ENCODE measurements around the gene EFHC1.

The EFHC1 gene

DNA sequence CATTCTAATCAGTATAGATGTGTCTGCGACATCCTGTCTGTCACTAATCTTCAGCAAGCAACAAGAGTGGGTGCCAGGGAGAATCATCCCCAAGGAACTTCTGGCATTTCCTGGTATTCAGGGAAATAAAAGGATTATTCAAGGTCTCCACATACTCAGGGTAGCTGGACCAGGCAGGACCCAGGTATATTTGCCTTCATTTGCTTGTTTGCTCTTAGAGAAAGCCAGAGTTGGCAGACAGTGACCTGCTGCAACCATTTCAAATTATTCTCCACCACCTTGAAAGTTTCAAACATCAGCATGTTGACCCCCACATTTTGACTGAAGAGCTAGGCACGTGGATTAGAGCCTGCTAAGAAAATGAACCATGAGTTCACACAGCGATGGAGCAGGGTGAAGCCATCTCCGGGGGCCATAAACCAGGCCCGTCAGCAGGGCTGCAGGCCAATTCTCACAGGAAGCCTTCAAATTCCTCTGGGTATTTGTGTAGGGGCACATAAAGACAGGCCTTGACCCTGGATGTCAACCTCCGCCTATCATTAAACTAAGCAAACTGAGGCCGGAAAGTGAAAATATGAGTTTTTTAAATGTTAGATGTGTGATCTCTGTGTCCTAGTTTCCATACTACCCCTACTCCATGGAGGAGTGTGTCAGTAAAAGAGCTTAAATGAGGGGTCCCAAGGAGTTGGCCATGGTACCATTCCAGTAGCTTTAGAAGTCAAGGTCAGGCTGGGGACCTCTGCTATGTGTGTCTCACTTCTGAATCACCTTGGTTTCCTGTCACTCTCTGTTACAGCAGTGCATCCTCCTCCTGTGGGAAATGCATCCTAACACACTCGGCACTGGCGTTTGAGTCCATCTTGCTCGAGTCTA is 123.8 kb downstream of the EFHC1 start:
- DNase-seq, result peak; percentile 64

- DNase-seq, result no peak
Observed at GRCh38 chr6:52544602-52545405, 124.7 kb downstream of the EFHC1 start.

DNA sequence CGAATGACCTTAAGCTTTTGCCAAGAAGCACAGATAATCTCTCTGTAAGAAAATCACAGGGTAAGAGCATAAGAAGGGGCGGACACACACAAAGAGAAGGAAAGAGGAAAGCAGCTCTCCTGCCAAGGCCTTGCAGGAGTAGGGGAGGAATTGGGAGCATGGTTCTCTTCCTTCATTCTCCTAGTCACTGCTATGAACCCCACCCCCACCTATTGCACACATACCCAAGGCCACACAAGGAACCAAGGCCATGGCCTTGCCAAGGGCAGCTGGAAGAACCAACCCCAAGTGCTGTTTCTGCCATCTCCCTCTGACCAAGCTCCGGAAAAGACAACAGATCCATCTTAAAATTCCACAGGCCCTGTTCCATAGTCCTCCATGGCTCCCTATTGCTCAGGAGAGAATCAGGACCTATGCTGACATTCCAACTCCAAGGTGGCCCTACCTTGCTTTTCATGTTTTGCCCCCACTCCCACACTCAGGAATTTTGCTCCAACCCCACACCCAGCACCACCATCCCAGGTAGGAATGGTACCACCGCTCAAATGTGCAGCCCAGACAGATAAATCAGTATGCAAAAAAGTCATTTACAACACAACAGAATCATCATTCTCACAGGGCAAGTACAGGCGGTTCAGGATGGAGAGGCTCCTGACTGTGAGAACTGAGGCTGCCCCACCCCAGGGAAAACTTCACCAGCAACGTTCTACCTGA is 125.4 kb downstream of the EFHC1 start:
- DNase-seq, result no peak

DNA sequence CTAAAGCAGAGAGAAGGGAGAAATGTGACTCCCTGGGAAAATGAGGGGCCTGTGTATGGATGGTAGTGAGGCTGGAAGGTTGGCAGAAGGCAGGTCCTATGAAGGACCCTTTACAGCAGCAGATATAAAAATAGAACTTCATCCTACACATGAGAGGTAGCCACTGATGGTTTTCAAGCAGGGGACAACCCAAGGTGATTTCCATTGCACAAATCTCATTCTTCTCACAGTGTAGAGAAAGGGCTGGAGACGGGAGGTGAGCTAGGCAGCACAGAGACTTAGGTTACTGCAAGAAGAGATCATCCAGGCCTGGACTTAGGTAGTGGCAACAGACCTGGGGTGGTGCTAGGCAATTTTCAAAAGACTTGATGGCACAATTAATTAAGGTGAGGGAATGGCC is 126.0 kb downstream of the EFHC1 start:
- no peak for DNase-seq

GRCh38 chr6:52546678-52547077 is 126.5 kb downstream of the EFHC1 start:
- no peak for DNase-seq

DNA sequence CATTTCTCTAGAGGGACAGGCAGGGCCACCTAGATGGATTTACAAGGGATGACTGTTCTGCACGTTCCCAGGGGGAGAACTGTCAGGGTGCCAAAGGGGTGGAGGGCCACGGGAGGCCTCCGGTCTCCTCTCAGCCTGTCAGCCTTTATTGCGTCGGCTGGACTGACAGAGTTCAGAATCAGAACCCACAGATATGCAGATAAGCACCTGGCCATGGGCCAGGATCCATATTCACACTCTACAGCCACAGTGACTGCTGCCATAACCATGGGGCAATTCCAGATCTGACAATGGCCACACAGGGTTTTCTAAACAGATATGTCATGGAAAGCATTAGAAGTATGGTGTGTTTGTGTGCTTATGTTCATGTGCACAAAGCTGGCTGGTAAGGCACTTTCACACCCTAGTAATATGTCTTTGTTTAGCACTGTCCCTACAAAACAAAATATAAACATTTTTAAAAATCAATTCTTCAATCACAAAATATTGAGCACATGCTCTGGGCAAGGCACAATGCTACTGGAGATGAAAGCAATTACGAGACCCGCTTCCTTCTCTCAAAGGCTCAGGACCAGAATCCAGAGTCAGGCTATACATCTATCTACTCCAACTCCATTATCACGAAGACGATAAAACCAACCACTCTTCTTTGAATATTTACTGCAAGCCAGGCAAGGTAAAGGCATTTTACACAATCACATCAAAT is 127.7 kb downstream of the EFHC1 start:
- peak; percentile 51 for DNase-seq

- no peak for DNase-seq
Observed at GRCh38 chr6:52548353-52548713, 128.2 kb downstream of the EFHC1 start.

DNA sequence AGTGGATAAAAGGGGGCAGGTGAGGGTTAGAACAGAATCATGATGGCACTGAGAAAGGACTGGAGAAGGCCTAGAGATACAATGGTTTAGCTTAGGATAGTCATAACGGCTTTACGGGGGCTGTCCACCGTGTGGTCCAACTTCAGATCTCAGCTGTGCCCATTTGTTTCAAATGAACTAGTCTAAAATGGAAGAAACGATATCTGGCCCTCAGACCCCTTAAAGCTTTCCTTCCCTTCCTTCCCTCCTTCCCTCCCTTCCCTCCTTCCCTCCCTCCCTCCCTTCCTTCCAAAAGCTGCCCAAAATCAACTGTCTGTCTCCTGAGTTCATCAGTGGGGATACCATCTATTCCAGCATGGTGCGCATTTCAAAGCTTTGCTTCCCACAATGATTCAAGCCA is 128.9 kb downstream of the EFHC1 start:
- no peak for DNase-seq

DNA sequence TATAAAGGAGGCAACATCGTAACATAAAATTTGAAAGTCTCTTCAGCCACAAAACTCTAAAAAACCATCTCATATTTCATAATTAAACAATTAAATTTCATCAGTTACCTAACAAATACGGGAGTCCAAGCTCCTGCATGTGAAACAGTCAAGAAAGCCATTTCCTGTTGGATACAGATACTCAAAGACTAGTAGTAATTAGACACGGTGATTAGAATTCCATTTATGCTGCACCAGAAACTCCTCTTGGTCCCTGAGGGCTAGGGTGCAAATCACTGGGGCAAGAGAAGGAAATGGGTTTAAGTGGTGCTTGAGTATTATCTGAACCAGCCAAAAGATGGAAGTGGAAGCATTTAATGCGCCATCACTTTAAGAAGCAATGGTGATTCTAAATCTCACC is 129.3 kb downstream of the EFHC1 start:
- DNase-seq, result no peak

DNA sequence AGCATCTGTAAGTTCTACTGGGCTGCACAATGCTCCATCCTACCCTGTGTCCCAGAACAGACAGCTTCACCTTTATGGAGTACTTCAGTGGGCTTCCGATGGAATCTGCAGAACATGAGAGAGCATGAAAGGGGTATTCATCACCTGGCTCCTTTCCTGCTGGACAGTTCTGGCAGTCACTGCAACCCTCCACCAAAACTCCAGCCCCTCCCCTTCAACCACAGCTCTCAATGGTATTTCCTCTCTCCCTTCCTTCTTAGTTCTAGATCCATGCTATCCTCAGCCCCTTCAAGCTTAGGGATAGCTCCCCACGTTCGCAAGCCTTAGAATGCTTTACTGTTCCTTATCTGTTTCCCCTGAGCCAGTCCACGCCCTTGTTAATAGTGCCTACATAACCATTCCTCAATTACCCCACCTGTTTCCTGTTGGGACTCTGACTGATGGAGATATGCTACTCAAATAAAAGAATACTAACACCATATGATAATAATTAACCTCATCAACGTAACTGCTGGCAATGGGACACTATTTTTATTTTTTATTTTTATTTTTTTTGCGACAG is 130.0 kb downstream of the EFHC1 start:
- DNase-seq, result peak; percentile 64

DNA sequence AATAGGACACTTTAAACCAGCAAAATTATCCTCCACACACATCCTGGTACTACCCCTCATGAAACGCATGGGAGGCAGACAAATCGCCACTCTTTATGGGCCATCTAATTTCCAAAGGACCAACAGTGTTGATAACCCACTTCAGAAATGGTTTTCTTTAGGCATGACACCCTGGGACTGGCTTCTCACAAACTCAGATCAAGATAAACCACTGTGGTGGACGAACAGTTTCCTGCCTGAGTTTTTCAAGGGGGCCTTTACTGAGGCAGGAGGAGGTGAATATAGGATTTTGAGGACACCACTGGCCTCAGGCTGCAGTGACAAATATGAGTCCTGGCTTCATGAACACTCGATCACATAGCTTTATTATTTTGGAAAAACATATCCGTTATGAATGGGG is 130.7 kb downstream of the EFHC1 start:
- no peak for DNase-seq

GRCh38 chr6:52551483-52552277 is 131.5 kb downstream of the EFHC1 start:
- peak; percentile 91 for DNase-seq

DNA sequence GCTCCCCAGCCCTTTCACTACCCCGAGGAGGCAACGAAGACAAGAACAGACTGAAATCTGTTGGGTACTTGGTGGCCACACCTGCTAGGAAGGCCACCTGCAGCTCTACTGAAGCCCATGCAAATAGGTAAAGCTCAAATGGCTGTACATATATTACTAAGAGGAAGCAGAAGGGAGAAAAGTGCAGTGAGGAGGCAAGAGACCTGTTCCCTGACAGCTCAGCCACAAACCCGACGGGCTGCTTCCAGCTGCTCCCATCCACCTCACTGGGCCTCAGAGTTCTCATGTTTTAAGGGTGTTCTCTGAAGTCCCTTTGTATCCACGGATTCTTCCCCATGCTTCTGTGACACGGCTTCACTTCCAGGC is 132.1 kb downstream of the EFHC1 start:
- no peak for DNase-seq

- no peak for DNase-seq
Observed at GRCh38 chr6:52553158-52553557, 133.0 kb downstream of the EFHC1 start.

DNA sequence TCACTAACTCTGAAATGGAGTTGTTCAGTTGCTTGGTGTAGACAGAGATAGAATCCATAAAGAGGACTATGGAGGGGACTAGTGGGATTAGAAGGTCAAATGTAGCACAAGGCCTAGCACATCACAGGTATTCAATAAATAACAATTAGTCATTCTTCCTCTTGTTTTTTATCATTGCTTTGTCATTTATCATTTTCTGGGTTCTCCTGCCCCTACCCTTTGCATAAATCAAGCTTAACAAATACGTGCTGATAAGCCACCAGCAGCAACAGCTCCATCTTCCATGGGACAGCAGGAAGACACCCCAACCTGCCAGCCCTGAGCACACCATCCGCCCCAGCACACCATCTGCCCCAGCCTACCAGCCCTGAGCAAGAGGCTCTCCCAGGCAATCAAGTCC is 133.6 kb downstream of the EFHC1 start:
- no peak for DNase-seq

GRCh38 chr6:52554684-52555280 is 134.6 kb downstream of the EFHC1 start:
- no peak for DNase-seq

GRCh38 chr6:52555518-52556233 is 135.5 kb downstream of the EFHC1 start:
- DNase-seq, result peak; percentile 71

DNA sequence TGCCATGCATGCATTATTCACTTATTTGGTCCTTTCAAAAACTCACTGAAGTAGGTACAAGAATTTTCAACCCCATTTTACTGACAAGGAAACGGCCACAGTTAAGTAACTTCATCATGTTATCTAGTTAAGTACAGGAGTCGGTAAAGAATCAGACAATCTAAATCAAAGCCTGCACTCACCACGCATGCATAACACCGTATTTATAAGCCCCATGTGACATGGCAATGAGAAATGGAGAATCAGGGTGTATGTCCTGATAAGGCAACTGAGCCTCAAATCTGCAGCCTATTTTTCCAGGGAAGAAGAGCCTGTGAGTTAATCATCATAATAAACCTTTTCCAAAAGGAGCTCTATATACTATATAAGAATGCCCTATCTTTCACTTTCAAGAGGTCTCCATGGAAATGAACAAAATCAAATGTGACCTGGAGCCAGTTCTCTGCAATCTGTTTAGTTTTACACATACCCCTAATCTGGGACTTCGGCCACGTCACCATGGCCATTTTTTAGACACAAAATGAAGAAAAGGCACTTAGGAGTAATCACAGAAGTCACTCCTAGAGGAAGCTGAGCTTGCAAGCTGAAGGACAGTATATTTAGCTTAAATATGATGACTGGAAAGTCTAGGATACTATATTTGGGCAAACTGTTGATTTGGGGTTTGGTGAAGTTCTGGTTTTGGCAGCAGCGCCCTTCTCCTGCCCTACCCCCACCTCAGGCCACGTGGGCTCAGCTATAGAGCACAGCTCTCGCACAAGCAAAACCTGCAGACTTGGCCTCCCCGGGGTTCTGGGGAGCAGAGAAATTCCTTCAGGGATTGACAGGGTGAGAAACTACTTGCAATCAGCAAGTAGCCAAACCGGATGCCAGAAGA is 137.5 kb downstream of the EFHC1 start:
- DNase-seq, result peak; percentile 73

DNA sequence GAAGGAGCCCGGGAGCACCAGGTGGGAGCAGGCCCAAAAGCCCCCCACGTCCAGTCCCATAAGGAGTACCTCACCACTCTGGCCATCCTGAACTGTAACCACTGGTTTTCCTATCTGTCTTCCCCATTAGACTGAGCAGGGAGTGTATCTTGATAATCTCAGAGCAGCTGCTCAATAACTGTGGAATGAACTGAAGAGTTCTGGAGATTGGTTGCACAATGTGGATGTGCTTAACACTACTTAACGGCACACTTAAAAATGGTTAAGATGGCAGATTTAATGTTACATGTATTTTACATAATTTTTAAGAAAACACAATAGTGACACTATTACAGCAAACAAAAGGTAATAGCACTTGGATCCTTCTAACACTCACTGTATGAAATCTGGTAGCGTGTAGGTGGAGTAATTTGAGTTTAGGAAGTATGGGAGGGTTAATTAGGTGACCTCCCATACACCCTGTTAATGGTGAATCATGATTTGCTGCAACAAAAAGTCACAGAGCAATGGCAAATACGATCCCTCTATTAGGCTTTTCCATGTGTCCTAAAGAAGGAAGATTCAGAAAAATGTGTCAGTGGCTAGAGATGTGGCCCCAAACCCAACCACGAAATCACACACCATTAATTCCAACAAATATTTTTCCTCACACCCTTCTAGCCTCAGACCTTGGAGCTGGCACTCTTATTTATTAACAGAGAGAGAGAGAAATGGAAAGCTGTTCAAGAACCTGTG is 138.3 kb downstream of the EFHC1 start:
- no peak for DNase-seq

All from fibroblast of upper back skin (primary cell).